Motor neuron (in vitro differentiated cells): ENCODE data around the gene GRIK2. TPM values are rescaled to one million over a fixed set of nuclear protein-coding genes. Genes with fewer than 3 reads are reported as not detected.

Experiments
- ATAC-seq, 8 experiments: fragments of 200-7000 bp; cut with Tn5 transposase; replicated peaks in 6 of 8; 2 replicates each; pipeline ENCODE4 v1.8.0; 2021; ENCODE audit warnings: mild to moderate bottlenecking in 8 of 8, moderate library complexity in 8 of 8
- H3K27ac ChIP-seq, 2 donors: fragments of 250-450 bp; sonication (Bioruptor Pico); 2 replicates each; pipeline ENCODE4 v1.9.0; 2021; ENCODE audit warnings: antibody characterized with exemption in 2 of 2, mild to moderate bottlenecking in 2 of 2, moderate library complexity in 1 of 2
- H3K4me1 ChIP-seq, 2 donors: fragments of 250-450 bp; sonication (Bioruptor Pico); replicated peaks in 1 of 2; 2 replicates each; pipeline ENCODE4 v1.6.1; 2021; ENCODE audit warnings: antibody characterized with exemption in 2 of 2, mild to moderate bottlenecking in 2 of 2, moderate library complexity in 1 of 2
- H3K4me3 ChIP-seq, 5 donors: fragments of 250-450 bp; sonication (Bioruptor Pico); 2 replicates each; pipeline ENCODE4 v1.9.0; 2021; ENCODE audit warnings: antibody characterized with exemption in 5 of 5, mild to moderate bottlenecking in 5 of 5, moderate library complexity in 4 of 5
- WGBS, 10 experiments: fragments of 450-650 bp; shearing (Covaris generic); methylation state at CpG; one replicate each; pipeline ENCODE4 v1.0.0; 2022; 5-methylcytosine and 5-hydroxymethylcytosine counted together
- in situ Hi-C, 9 experiments: fragments of 400-800 bp; cut with MboI; loops; one replicate each; pipeline ENCODE4 v1.15.0; 2021; ENCODE audit warnings: low sequenced_read_pairs in 9 of 9, low pct_unique_long_range_greater_than_20kb in 2 of 9; ENCODE audit not compliant: unreplicated experiment in 9 of 9
- total RNA-seq, 8 experiments: library from RNA; unstranded; fragments of 300-600 nt; gene quantifications; 2 replicates each; pipeline versions ENCODE4 v1.2.3 to v1.2.4, GENCODE V29; 2022

Gene GRIK2
- total RNA-seq, 8 experiments from 2014 or later, result 1.9 to 27.1 (median 10.6) TPM

- WGBS, 10 experiments, result 0 to 100% (median 71%) methylated on average over 1 to 2 of the region's 2 CpGs; no CpG with 5 or more reads in 1 of the 10 experiments
- ATAC-seq, result peak in 4 of 8 experiments; percentile 20 to 43 (median 30)
- Histone ChIP-seq H3K4me1 (peaks cover 2 to 6% of the 10 kb centered on the region in 2 donors), H3K4me3 (no peak overlapping the region), H3K27ac (no peak overlapping the region)
- in situ Hi-C loops, result no loop called here
Measured at GRCh38 chr6:101537753-101538316, 144.3 kb downstream of the GRIK2 start.

GRCh38 chr6:101539510-101540245 is 146.2 kb downstream of the GRIK2 start:
- 29 to 96% (median 85%) methylated on average over 2 to 4 of the region's 4 CpGs for WGBS, 10 experiments
- Histone ChIP-seq H3K4me3 (no peak overlapping the region), H3K4me1 (peaks cover 2 to 6% of the 10 kb centered on the region in 2 donors), H3K27ac (no peak overlapping the region)
- no peak for ATAC-seq
- in situ Hi-C loops, result no loop called here

- H3K4me3 ChIP-seq, result no peak overlapping the region
- H3K27ac ChIP-seq, result no peak overlapping the region
- ATAC-seq, result no peak
- peaks cover 2 to 6% of the 10 kb centered on the region in 2 donors for H3K4me1 ChIP-seq
- 32 to 100% (median 92%) methylated on average over 1 to 2 of the region's 2 CpGs; no CpG with 5 or more reads in 1 of the 10 experiments for WGBS, 10 experiments
- in situ Hi-C loops, result no loop called here
Measured at GRCh38 chr6:101541894-101542293, 148.4 kb downstream of the GRIK2 start.

- ATAC-seq, result no peak
- in situ Hi-C loops, result no loop called here
- 0 to 100% (median 60%) methylated on average over 1 of the region's 1 CpG; no CpG with 5 or more reads in 1 of the 10 experiments for WGBS, 10 experiments
- Histone ChIP-seq H3K27ac (no peak overlapping the region), H3K4me3 (no peak overlapping the region), H3K4me1 (no peaks in the 10 kb centered on the region)
Measured at GRCh38 chr6:101543796-101544195, 150.3 kb downstream of the GRIK2 start.

- Histone ChIP-seq H3K27ac (no peak overlapping the region), H3K4me3 (no peak overlapping the region), H3K4me1 (no peaks in the 10 kb centered on the region)
- ATAC-seq, result peak in 1 of 8 experiments; percentile 62
- in situ Hi-C loops, result no loop called here
- WGBS, 10 experiments, result 30 to 100% (median 76%) methylated on average over 1 to 5 of the region's 5 CpGs
Measured at GRCh38 chr6:101544286-101544685, 150.8 kb downstream of the GRIK2 start.

- H3K4me3 ChIP-seq, result no peak overlapping the region
- WGBS, 10 experiments, result 22 to 100% (median 62%) methylated on average over 1 to 3 of the region's 3 CpGs
- H3K4me1 ChIP-seq, result no peaks in the 10 kb centered on the region
- in situ Hi-C loops, result no loop called here
- ATAC-seq, result no peak
- H3K27ac ChIP-seq, result no peak overlapping the region
Measured at GRCh38 chr6:101545191-101545590, 151.7 kb downstream of the GRIK2 start.

- ATAC-seq, result no peak
- in situ Hi-C loops, result no loop called here
- H3K4me3 ChIP-seq, result no peak overlapping the region
- no peak overlapping the region for H3K27ac ChIP-seq
- 67 to 100% (median 86%) methylated on average over 1 to 4 of the region's 4 CpGs; no CpG with 5 or more reads in 2 of the 10 experiments for WGBS, 10 experiments
- no peaks in the 10 kb centered on the region for H3K4me1 ChIP-seq
Measured at GRCh38 chr6:101550451-101550850, 156.9 kb downstream of the GRIK2 start.

- no peak overlapping the region for H3K27ac ChIP-seq
- H3K4me1 ChIP-seq, result no peaks in the 10 kb centered on the region
- WGBS, 10 experiments, result 0 to 100% (median 67%) methylated on average over 1 of the region's 1 CpG; no CpG with 5 or more reads in 4 of the 10 experiments
- in situ Hi-C loops, result no loop called here
- ATAC-seq, result peak in 2 of 8 experiments; percentile 58 to 84
- H3K4me3 ChIP-seq, result no peak overlapping the region
Measured at GRCh38 chr6:101554231-101554630, 160.7 kb downstream of the GRIK2 start.

- in situ Hi-C loops, result no loop called here
- Histone ChIP-seq H3K4me1 (no peaks in the 10 kb centered on the region), H3K27ac (no peak overlapping the region), H3K4me3 (no peak overlapping the region)
- 50 to 100% (median 98%) methylated on average over 1 to 2 of the region's 2 CpGs for WGBS, 10 experiments
- ATAC-seq, result no peak
Measured at GRCh38 chr6:101558712-101559111, 165.2 kb downstream of the GRIK2 start.

- Histone ChIP-seq H3K4me1 (no peaks in the 10 kb centered on the region), H3K27ac (no peak overlapping the region), H3K4me3 (no peak overlapping the region)
- in situ Hi-C loops, result no loop called here
- ATAC-seq, result no peak
- WGBS, 10 experiments, result 30 to 100% (median 95%) methylated on average over 1 to 4 of the region's 4 CpGs
Measured at GRCh38 chr6:101572627-101573026, 179.1 kb downstream of the GRIK2 start.

- no peak for ATAC-seq
- Histone ChIP-seq H3K4me1 (no peaks in the 10 kb centered on the region), H3K27ac (no peak overlapping the region), H3K4me3 (no peak overlapping the region)
- in situ Hi-C loops, result no loop called here
Measured at GRCh38 chr6:101577091-101577490, 183.6 kb downstream of the GRIK2 start.

- 50 to 100% (median 100%) methylated on average over 1 of the region's 1 CpG; no CpG with 5 or more reads in 3 of the 10 experiments for WGBS, 10 experiments
- no peak for ATAC-seq
- peaks cover 5% of the 10 kb centered on the region in 2 donors for H3K4me1 ChIP-seq
- in situ Hi-C loops, result no loop called here
- H3K4me3 ChIP-seq, result no peak overlapping the region
- H3K27ac ChIP-seq, result no peak overlapping the region
Measured at GRCh38 chr6:101578306-101578705, 184.8 kb downstream of the GRIK2 start.

GRCh38 chr6:101582792-101583191 is 189.3 kb downstream of the GRIK2 start:
- in situ Hi-C loops, result no loop called here
- ATAC-seq, result peak in 5 of 8 experiments; percentile 32 to 65 (median 51)
- Histone ChIP-seq H3K4me3 (no peak overlapping the region), H3K4me1 (peaks cover 5 to 10% of the 10 kb centered on the region in 2 donors), H3K27ac (no peak overlapping the region)

GRCh38 chr6:101585501-101585900 is 192.0 kb downstream of the GRIK2 start:
- in situ Hi-C loops, result no loop called here
- no peak for ATAC-seq
- Histone ChIP-seq H3K4me1 (peaks cover 5 to 10% of the 10 kb centered on the region in 2 donors), H3K27ac (no peak overlapping the region), H3K4me3 (no peak overlapping the region)
